Loucy (cell line): ENCODE measurements around the gene ATG16L1.

Experiments used
- H2AFZ ChIP-seq: fragments of 200-600 bp; sonication (generic); 2 replicates; pipeline ENCODE4 v1.6.0; 2016; ENCODE audit warnings: antibody characterized with exemption, mild to moderate bottlenecking, low read length, moderate library complexity
- H3F3A ChIP-seq: fragments of 200-600 bp; 2 replicates; pipeline ENCODE4 v1.6.0; 2016; ENCODE audit warnings: antibody characterized with exemption, low read depth, mild to moderate bottlenecking
- H3K27me3 ChIP-seq: fragments of 200-600 bp; sonication (generic); 2 replicates; pipeline ENCODE4 v1.6.1; 2014; ENCODE audit warnings: low read length, mild to moderate bottlenecking; ENCODE audit not compliant: insufficient read depth, poor library complexity, severe bottlenecking
- H3K36me3 ChIP-seq: fragments of 200-600 bp; sonication (generic); 2 replicates; pipeline ENCODE4 v1.6.1; 2016; ENCODE audit warnings: low read length; ENCODE audit not compliant: insufficient read depth
- H3K4me1 ChIP-seq: fragments of 200-600 bp; sonication (generic); 2 replicates; pipeline ENCODE4 v1.5.1; 2014; ENCODE audit warnings: low read length, mild to moderate bottlenecking; ENCODE audit not compliant: insufficient read depth, poor library complexity, severe bottlenecking
- H3K4me2 ChIP-seq: fragments of 200-600 bp; sonication (generic); 2 replicates; pipeline ENCODE4 v1.6.0; 2014; ENCODE audit warnings: antibody characterized with exemption, low read length, low read depth, mild to moderate bottlenecking; ENCODE audit not compliant: poor library complexity, severe bottlenecking
- H3K4me3 ChIP-seq: fragments of 200-600 bp; sonication (generic); 2 replicates; pipeline ENCODE4 v1.5.1; 2014; ENCODE audit warnings: low read length, mild to moderate bottlenecking, mixed read lengths; ENCODE audit not compliant: poor library complexity, severe bottlenecking
- H3K79me2 ChIP-seq: fragments of 200-600 bp; sonication (generic); 2 replicates; pipeline ENCODE4 v1.6.1; 2014; ENCODE audit warnings: low read length; ENCODE audit not compliant: insufficient read depth
- H3K9ac ChIP-seq: fragments of 200-600 bp; sonication (generic); 2 replicates; pipeline ENCODE4 v1.6.0; 2014; ENCODE audit warnings: mild to moderate bottlenecking, low read depth, low read length, moderate library complexity; ENCODE audit not compliant: poor library complexity, severe bottlenecking
- H3K9me2 ChIP-seq: fragments of 200-600 bp; sonication (generic); replicated peaks from 2 replicates; pipeline ENCODE4 v1.6.1; 2016; ENCODE audit warnings: low read depth, low read length, mixed read lengths
- H3K9me3 ChIP-seq: fragments of 200-600 bp; sonication (generic); 2 replicates; pipeline ENCODE4 v1.6.1; 2014; ENCODE audit warnings: mild to moderate bottlenecking, antibody characterized with exemption, low read length, low read depth; ENCODE audit not compliant: insufficient read depth
- H4K20me1 ChIP-seq: fragments of 200-600 bp; sonication (generic); 2 replicates; pipeline ENCODE4 v1.6.0; 2014; ENCODE audit warnings: antibody characterized with exemption, low read length, mild to moderate bottlenecking; ENCODE audit not compliant: insufficient read depth, poor library complexity, severe bottlenecking
- EZH2phosphoT487 ChIP-seq: fragments of 200-600 bp; IDR thresholded peaks from 2 replicates; pipeline ENCODE4 v1.6.1; 2018; ENCODE audit warnings: antibody characterized with exemption, mild to moderate bottlenecking, moderate library complexity, borderline replicate concordance
- TF ChIP-seq, protein P1 (sequence below): fragments of 200-600 bp; sonication (generic); conservative IDR thresholded peaks from 2 replicates; pipeline ENCODE4 v1.5.1; 2014; ENCODE audit warnings: mild to moderate bottlenecking, antibody characterized with exemption, low read length

ATG16L1 gene

DNA sequence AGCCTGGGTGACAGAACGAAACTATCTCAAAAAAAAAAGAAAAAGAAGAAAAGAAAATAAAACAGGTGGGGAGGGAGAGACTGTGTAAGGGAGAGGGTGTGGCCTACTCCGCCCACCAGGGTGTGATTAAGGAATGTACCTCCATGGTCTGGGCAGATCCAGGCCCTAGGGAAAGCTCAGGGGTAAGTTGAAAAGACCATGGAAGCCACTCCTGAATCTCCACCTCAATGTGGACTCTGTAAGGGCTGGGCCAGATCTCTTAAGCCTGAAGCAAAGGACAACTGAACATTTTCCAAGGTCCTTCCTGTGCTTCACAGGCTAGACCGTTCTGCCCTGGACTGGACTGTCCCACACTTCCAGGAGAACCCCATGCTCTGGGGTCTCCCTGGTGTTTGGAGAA, 9.7 kb upstream of the ATG16L1 start:
- Histone ChIP-seq H3K9me3 (no peaks in the 10 kb centered on the region), H4K20me1 (no peaks in the 10 kb centered on the region), H3F3A (no peaks in the 10 kb centered on the region), H3K9me2 (no peaks in the 10 kb centered on the region), H3K79me2 (no peaks in the 10 kb centered on the region), H3K4me2 (no peak overlapping the region), H3K4me3 (no peak overlapping the region), H2AFZ (no peak overlapping the region), H3K4me1 (peaks cover 32% of the 10 kb centered on the region), H3K9ac (no peak overlapping the region), H3K27me3 (no peaks in the 10 kb centered on the region), H3K36me3 (no peaks in the 10 kb centered on the region)
- TF ChIP-seq EZH2phosphoT487 = no peak
- TF ChIP-seq, protein P1, sequence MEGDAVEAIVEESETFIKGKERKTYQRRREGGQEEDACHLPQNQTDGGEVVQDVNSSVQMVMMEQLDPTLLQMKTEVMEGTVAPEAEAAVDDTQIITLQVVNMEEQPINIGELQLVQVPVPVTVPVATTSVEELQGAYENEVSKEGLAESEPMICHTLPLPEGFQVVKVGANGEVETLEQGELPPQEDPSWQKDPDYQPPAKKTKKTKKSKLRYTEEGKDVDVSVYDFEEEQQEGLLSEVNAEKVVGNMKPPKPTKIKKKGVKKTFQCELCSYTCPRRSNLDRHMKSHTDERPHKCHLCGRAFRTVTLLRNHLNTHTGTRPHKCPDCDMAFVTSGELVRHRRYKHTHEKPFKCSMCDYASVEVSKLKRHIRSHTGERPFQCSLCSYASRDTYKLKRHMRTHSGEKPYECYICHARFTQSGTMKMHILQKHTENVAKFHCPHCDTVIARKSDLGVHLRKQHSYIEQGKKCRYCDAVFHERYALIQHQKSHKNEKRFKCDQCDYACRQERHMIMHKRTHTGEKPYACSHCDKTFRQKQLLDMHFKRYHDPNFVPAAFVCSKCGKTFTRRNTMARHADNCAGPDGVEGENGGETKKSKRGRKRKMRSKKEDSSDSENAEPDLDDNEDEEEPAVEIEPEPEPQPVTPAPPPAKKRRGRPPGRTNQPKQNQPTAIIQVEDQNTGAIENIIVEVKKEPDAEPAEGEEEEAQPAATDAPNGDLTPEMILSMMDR = no peak

DNA sequence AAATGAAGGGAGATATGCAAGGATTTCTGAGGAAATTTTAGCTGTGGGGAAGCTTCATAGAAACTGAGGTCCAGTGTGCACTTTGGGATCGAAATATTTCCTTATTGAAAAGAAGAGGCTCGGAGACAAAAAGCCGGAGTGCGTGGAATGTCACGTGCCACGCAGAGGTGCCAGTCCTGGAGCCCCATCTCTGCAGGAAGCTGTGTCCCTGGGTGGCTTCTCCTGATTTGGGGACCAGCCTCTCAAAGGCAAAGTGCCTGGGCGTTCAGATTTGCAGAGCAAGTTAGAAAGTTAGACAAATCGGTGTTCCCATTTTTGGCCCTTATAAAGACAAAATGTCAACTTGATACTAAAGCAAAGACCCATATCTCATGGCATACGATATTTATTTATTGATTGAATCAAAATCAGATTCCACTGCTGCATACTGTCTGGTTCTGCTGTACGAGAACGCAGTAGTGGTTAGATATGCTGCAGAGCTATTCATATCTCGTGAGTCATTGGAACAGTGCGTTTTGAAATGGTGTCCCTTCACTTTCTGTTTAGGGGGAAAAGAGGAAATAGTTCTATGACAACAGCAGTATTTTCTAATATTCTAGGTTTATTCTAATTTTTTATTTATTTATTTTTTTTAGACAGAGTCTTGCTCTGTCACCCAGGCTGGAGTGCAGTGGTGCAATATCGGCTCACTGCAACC, 9.1 kb upstream of the ATG16L1 start:
- Histone ChIP-seq H3K9me3 (no peaks in the 10 kb centered on the region), H3K9me2 (no peaks in the 10 kb centered on the region), H3K4me2 (no peak overlapping the region), H3K79me2 (no peaks in the 10 kb centered on the region), H2AFZ (no peak overlapping the region), H3K36me3 (no peaks in the 10 kb centered on the region), H3K27me3 (no peaks in the 10 kb centered on the region), H3F3A (no peaks in the 10 kb centered on the region), H3K4me1 (peaks cover 27% of the 10 kb centered on the region), H4K20me1 (no peaks in the 10 kb centered on the region), H3K4me3 (no peak overlapping the region), H3K9ac (no peak overlapping the region)
- TF ChIP-seq, protein P1 = no peak
- TF ChIP-seq EZH2phosphoT487 = no peak

DNA sequence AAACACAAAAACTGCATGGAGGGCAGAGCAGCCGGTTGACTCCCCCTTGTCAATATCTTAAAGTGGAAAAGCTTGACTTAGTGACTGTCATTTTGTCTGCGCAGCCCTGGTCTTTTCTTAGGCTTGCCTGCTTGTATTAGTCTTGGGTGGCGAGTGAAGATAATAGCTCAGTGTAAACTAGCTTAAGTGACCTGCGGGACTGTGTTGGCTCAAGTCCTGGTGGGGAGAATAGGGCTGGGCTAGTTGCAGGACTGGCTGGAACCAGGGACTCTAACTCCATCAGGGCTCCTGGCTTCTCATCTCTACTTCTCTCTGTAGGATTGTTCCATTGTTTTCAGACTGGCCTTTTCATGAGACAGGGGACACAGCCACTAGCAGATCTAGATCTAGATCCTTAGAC, 8.1 kb upstream of the ATG16L1 start:
- TF ChIP-seq, protein P1 = no peak
- TF ChIP-seq EZH2phosphoT487 = no peak
- H3K4me2 ChIP-seq = no peak overlapping the region
- no peak overlapping the region for H2AFZ ChIP-seq
- no peak overlapping the region for H3K9ac ChIP-seq
- peaks cover 20% of the 10 kb centered on the region for H3K4me1 ChIP-seq
- no peaks in the 10 kb centered on the region for H4K20me1 ChIP-seq
- H3K9me2 ChIP-seq = no peaks in the 10 kb centered on the region
- no peaks in the 10 kb centered on the region for H3K9me3 ChIP-seq
- H3K27me3 ChIP-seq = no peaks in the 10 kb centered on the region
- H3F3A ChIP-seq = no peaks in the 10 kb centered on the region
- no peak overlapping the region for H3K4me3 ChIP-seq
- H3K36me3 ChIP-seq = no peaks in the 10 kb centered on the region
- H3K79me2 ChIP-seq = no peaks in the 10 kb centered on the region
